Esophagus (tissue), 2 donors: ENCODE data around the gene USP26. TPM values are rescaled to one million over a fixed set of nuclear protein-coding genes. Genes with fewer than 3 reads are reported as not detected.
"Not testable (repeated sequence)": the region's sequence is repeated elsewhere in the genome, so short reads cannot be mapped to it uniquely, and the experiment has no call there.

Experiments
- H3K27ac ChIP-seq, 2 donors: one replicate each; pipeline ENCODE4 v1.5.1; 2013; ENCODE audit warnings: low read depth in 2 of 2, mild to moderate bottlenecking in 2 of 2, inconsistent platforms in 1 of 2, low read length in 1 of 2, moderate library complexity in 1 of 2
- H3K27me3 ChIP-seq, 2 donors: one replicate each; pipeline ENCODE4 v1.6.1; 2013; ENCODE audit warnings: low read length in 2 of 2, control low read depth in 1 of 2, mild to moderate bottlenecking in 1 of 2; ENCODE audit not compliant: insufficient read depth in 2 of 2, control insufficient read depth in 1 of 2
- H3K36me3 ChIP-seq, 2 donors: one replicate each; pipeline ENCODE4 v1.6.1; 2013; ENCODE audit warnings: low read length in 1 of 2; ENCODE audit not compliant: control insufficient read depth in 2 of 2, insufficient read depth in 2 of 2
- H3K4me1 ChIP-seq, 2 donors: one replicate each; pipeline ENCODE4 v1.6.1; 2013; ENCODE audit warnings: low read length in 1 of 2; ENCODE audit not compliant: control insufficient read depth in 2 of 2, insufficient read depth in 2 of 2
- H3K4me3 ChIP-seq, 2 donors: one replicate each; pipeline ENCODE4 v1.5.1; 2013; ENCODE audit warnings: low read length in 2 of 2, mild to moderate bottlenecking in 2 of 2, low read depth in 1 of 2, moderate library complexity in 1 of 2
- H3K9me3 ChIP-seq, 2 donors: one replicate each; pipeline ENCODE4 v1.6.1; 2013; ENCODE audit warnings: mild to moderate bottlenecking in 2 of 2, low read depth in 1 of 2, low read length in 1 of 2, moderate library complexity in 1 of 2; ENCODE audit not compliant: control insufficient read depth in 2 of 2, insufficient read depth in 1 of 2
- WGBS, 2 donors: extraction: QIAGEN DNeasy Blood & Tissue Kit; methylation state at CpG; one replicate each; pipeline ENCODE4 v1.1.7; 2013; 5-methylcytosine and 5-hydroxymethylcytosine counted together
- polyA plus RNA-seq, 2 donors: library from polyadenylated mRNA; stranded (reverse); fragments of 200-250 nt; gene quantifications; one replicate each; pipeline ENCODE4 v1.2.3, GENCODE V29; 2013
- donor health status: healthy with polysubstance abuse.
- donor health status: Bipolar disorder and iron deficiency.

Gene USP26
- polyA plus RNA-seq, 2 donors: not detected

DNA sequence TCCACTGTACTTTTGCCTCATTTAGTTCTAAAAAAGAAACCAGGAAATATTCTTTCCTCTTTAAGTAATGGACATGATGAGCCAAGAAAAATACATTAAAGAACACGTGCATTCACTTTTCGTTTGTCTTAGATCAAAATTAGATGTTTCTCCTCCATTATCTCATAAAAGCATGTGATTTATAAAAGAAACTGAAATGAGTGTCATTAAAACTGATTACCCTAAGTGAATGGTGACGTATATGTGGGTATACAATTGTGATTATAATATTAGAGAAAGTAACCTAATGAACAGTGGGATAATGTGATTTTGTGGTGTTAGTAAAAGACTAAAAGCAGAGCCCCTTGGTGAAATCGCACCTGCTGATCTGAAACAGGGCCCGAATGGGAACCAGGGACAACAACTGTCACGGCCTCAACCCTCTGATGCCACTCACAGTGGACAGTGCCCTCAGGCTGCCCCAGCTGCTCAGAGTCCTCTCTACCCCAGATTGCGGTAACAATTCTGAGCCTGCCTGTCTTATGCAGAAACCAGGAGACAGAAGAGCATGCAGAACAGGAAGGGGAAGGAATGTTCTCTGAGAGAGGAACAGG lies 112.8 kb downstream of the USP26 start:
- 62 to 82% methylated on average over 7 of the region's 7 CpGs for WGBS, 2 donors
- H3K9me3 ChIP-seq: no peaks in the 10 kb centered on the region
- H3K4me3 ChIP-seq: no peak overlapping the region
- H3K27me3 ChIP-seq: no peaks in the 10 kb centered on the region
- H3K4me1 ChIP-seq: no peaks in the 10 kb centered on the region
- no peak overlapping the region for H3K27ac ChIP-seq
- no peaks in the 10 kb centered on the region for H3K36me3 ChIP-seq

DNA sequence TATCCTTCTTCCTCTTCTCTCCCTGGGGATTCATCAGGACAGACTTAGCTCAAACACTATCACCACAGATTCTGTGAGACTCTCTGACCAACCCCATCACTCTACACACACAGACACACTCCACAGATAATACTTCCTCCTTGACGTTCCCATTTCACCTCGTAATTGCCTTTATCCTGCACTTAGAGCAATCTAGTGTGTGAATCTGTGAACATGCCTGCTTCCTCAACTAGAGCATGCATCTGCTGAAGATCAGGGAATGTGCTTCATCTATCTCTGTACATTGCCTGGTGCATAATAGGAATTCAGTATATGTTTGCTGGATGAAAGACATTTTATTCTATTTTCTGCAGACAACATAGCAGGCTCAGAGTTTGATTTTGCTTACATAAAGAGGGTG lies 113.4 kb downstream of the USP26 start:
- Histone ChIP-seq H3K4me3 (no peak overlapping the region), H3K27ac (no peak overlapping the region), H3K36me3 (no peaks in the 10 kb centered on the region), H3K27me3 (no peaks in the 10 kb centered on the region), H3K9me3 (no peaks in the 10 kb centered on the region), H3K4me1 (no peaks in the 10 kb centered on the region)
- WGBS, 2 donors: 44 to 45% methylated on average over 2 of the region's 2 CpGs

DNA sequence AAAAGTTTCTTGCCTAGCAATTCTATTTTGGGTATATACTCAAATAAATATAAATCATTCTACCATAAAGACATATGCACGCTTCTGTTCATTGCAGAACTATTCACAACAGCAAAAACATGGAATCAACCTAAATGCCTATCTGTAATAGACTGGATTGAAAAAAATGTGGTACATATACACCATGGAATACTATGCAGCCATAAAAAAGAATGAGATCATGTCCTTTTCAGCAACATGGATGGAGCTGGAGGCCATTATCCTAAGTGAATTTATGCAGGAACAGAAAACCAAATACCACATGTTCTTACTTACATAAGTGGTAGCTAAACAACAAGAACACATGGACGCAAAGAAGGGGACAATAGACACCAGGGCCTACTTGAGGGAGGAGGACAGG lies 116.9 kb downstream of the USP26 start:
- H3K4me3 ChIP-seq, H3K27me3 ChIP-seq, H3K4me1 ChIP-seq, H3K9me3 ChIP-seq, H3K36me3 ChIP-seq, H3K27ac ChIP-seq: not testable (repeated sequence)
- 92 to 98% methylated on average over 2 of the region's 2 CpGs for WGBS, 2 donors

Other genes starting within 250 kb of the USP26 start
- 1 to 10 TPM in 1 of 2 donors, under 1 TPM in 1; 0.81 to 2.8 TPM for gene HS6ST2, start 138.5 kb downstream of the USP26 start, polyA plus RNA-seq
- not detected for gene TFDP3, start 121.2 kb upstream of the USP26 start, polyA plus RNA-seq